K562 (cell line): ENCODE measurements around the gene MYCL. TPM values are rescaled to one million over a fixed set of nuclear protein-coding genes. Genes with fewer than 3 reads are reported as not detected.

Experiments used
- ATAC-seq: fragments of 200-7000 bp; cut with Tn5 transposase; 3 replicates; pipeline ENCODE4 v1.9.1; 2020; ENCODE audit warnings: moderate library complexity
- BruUV-seq: library from RNA; stranded (reverse); fragments of 400-500 nt; replicated peaks from 2 replicates; lab custom pipeline; 2021; lab: Mats Ljungman, UMichigan
- CTCF ChIA-PET: fragments of 300-600 bp; formaldehyde crosslinking; extraction: SDS; loops from one replicate; lab custom pipeline; 2021; ENCODE audit warnings: low intra/inter-chr PET ratio; lab: Yijun Ruan, JAX
- POLR2A ChIA-PET: fragments of 300-600, 350-650 bp; sonication (Branson Sonifier 250); formaldehyde crosslinking; extraction: SDS; loops from one replicate; lab custom pipeline; 2021; ENCODE audit warnings: antibody characterized with exemption, inconsistent platforms; lab: Yijun Ruan, JAX
- DNase-seq, 4 experiments: peaks; one replicate each; pipeline versions ENCODE4 v3.0.0 to v3.0.0-alpha.2; 2011 to 2018; ENCODE audit warnings: low spot score in 3 of 4, mixed read lengths in 3 of 4; ENCODE audit errors: extremely low read depth in 1 of 4
- FAIRE-seq: peaks from 2 replicates; lab custom pipeline; 2011; peaks lifted over from hg19 to GRCh38; lab: Jason Lieb, UNC
- H2AFZ ChIP-seq: 2 replicates; pipeline ENCODE4 v1.6.0; 2011; ENCODE audit warnings: low read depth, low read length, control low read depth, inconsistent platforms
- H3K27ac ChIP-seq: fragments of 200-600 bp; 3 replicates; pipeline ENCODE4 v1.8.0; 2011; ENCODE audit warnings: low read depth, mild to moderate bottlenecking, control low read depth, inconsistent platforms, low read length, moderate library complexity, mixed read lengths; ENCODE audit errors: extremely low read depth
- H3K27me3 ChIP-seq, 2 experiments: fragments of 300-600 bp in 1 of 2; 2 replicates in 1 of 2; 3 replicates in 1 of 2; pipeline versions ENCODE4 v1.6.0 to v1.8.0; 2011; ENCODE audit warnings: inconsistent platforms in 2 of 2, low read length in 2 of 2, mild to moderate bottlenecking in 1 of 2, mixed read lengths in 1 of 2, moderate library complexity in 1 of 2; ENCODE audit not compliant: control insufficient read depth in 2 of 2, insufficient read depth in 2 of 2
- H3K36me3 ChIP-seq: fragments of 300-600 bp; 3 replicates; pipeline ENCODE4 v1.8.0; 2011; ENCODE audit warnings: mild to moderate bottlenecking, low read length, inconsistent platforms; ENCODE audit not compliant: control insufficient read depth, insufficient read depth
- H3K4me1 ChIP-seq, 2 experiments: fragments of 200-600 bp in 1 of 2; replicated peaks in 1 of 2; 2 replicates in 1 of 2; 3 replicates in 1 of 2; pipeline versions ENCODE4 v1.5.1 to v1.8.0; 2011; ENCODE audit warnings: inconsistent platforms in 2 of 2, low read length in 2 of 2, mild to moderate bottlenecking in 1 of 2, mixed read lengths in 1 of 2, moderate library complexity in 1 of 2; ENCODE audit not compliant: control insufficient read depth in 2 of 2, insufficient read depth in 2 of 2
- H3K4me2 ChIP-seq: 2 replicates; pipeline ENCODE4 v1.6.1; 2011; ENCODE audit warnings: low read length, control low read depth, inconsistent platforms, mixed read lengths; ENCODE audit not compliant: insufficient read depth
- H3K4me3 ChIP-seq: fragments of 200-600 bp; sonication (generic), shearing (Covaris generic); 2 replicates; pipeline ENCODE4 v1.5.1; 2016; ENCODE audit warnings: control low read depth, inconsistent platforms
- H3K79me2 ChIP-seq: fragments of 200-600 bp; 3 replicates; pipeline ENCODE4 v1.8.0; 2011; ENCODE audit warnings: low read length, inconsistent platforms; ENCODE audit not compliant: control insufficient read depth, insufficient read depth
- H3K9ac ChIP-seq, 2 experiments: 2 replicates each; pipeline versions ENCODE4 v1.6.0 to v1.6.1; 2011; ENCODE audit warnings: low read depth in 2 of 2, low read length in 2 of 2, control low read depth in 1 of 2, inconsistent platforms in 1 of 2, mild to moderate bottlenecking in 1 of 2, mixed read lengths in 1 of 2; ENCODE audit not compliant: insufficient read depth in 1 of 2
- H3K9me1 ChIP-seq: one replicate; pipeline ENCODE4 v1.6.0; 2011; ENCODE audit warnings: inconsistent platforms, mild to moderate bottlenecking, low read length, moderate library complexity; ENCODE audit not compliant: control insufficient read depth, insufficient read depth
- H3K9me3 ChIP-seq: replicated peaks from 2 replicates; pipeline ENCODE4 v1.5.1; 2011; ENCODE audit warnings: low read depth, low read length, inconsistent platforms; ENCODE audit not compliant: control insufficient read depth, insufficient read depth
- H4K20me1 ChIP-seq: replicated peaks from 2 replicates; pipeline ENCODE4 v1.6.1; 2011; ENCODE audit warnings: low read length, inconsistent platforms, mixed read lengths; ENCODE audit not compliant: control insufficient read depth, insufficient read depth
- E2F5 ChIP-seq: sonication (generic); formaldehyde crosslinking; IDR thresholded peaks from 2 replicates; pipeline ENCODE4 v1.8.0; 2022; ENCODE audit warnings: mild to moderate bottlenecking, missing genetic modification reagents
- KHSRP ChIP-seq: fragments of 450-650 bp; IDR thresholded peaks from 2 replicates; pipeline ENCODE4 v1.6.1; 2017
- KLF6 ChIP-seq: fragments of 250-450 bp; sonication (Bioruptor Pico); IDR thresholded peaks from 2 replicates; pipeline ENCODE4 v1.4.0; 2020; ENCODE audit warnings: mild to moderate bottlenecking, moderate library complexity, borderline replicate concordance
- MTA3 ChIP-seq: fragments of 450-650 bp; formaldehyde crosslinking; IDR thresholded peaks from 2 replicates; pipeline ENCODE4 v1.6.1; 2017; ENCODE audit warnings: mild to moderate bottlenecking, borderline replicate concordance
- NFXL1 ChIP-seq: fragments of 450-650 bp; formaldehyde crosslinking; IDR thresholded peaks from 2 replicates; pipeline ENCODE4 v1.4.0; 2021; ENCODE audit warnings: mild to moderate bottlenecking
- PHF20 ChIP-seq: fragments of 450-650 bp; IDR thresholded peaks from 2 replicates; pipeline ENCODE4 v1.6.1; 2018; ENCODE audit not compliant: partially characterized antibody
- RAD21 ChIP-seq, 2 experiments: fragments of 250-450 bp in 1 of 2; fragments of 450-650 bp in 1 of 2; sonication (Bioruptor Pico) in 1 of 2; formaldehyde crosslinking in 1 of 2; IDR thresholded peaks in 1 of 2; conservative IDR thresholded peaks in 1 of 2; 2 replicates each; pipeline versions ENCODE4 v1.4.0 to v1.8.0; 2020 to 2022; ENCODE audit warnings: mild to moderate bottlenecking in 2 of 2, moderate library complexity in 1 of 2
- RUNX1 ChIP-seq: sonication (generic); IDR thresholded peaks from 2 replicates; pipeline ENCODE4 v1.6.1; 2016; ENCODE audit warnings: antibody characterized with exemption, low read depth
- SRSF7 ChIP-seq: fragments of 200-400 bp; formaldehyde crosslinking; optimal IDR thresholded peaks from 2 replicates; pipeline ENCODE3; 2017; ENCODE audit warnings: mild to moderate bottlenecking, low read depth, low read length
- WGBS: fragments of 100-300 bp; shearing (Covaris generic); methylation state at CpG from one replicate; pipeline ENCODE4 v1.1.6; 2016; ENCODE audit warnings: low coverage, mixed read lengths; ENCODE audit not compliant: insufficient coverage; ENCODE audit errors: missing lambda C conversion rate; 5-methylcytosine and 5-hydroxymethylcytosine counted together
- in situ Hi-C: fragments of 300-500 bp; cut with MboI; formaldehyde crosslinking; loops from 4 replicates; pipeline ENCODE4 v1.15.0; 2018; ENCODE audit warnings: inconsistent platforms, mixed read lengths
- intact Hi-C: fragments of 100-400 bp; cut with micrococcal nuclease; formaldehyde crosslinking; loops from 2 replicates; pipeline ENCODE4 v1.14.2; 2022
- polyA plus RNA-seq, 8 experiments: library from polyadenylated mRNA; depleted of rRNA in 4 of 8; stranded (reverse) in 5 of 8; unstranded in 3 of 8; fragments of >200 nt; fragmentation: Nextera tagmentation in 2 of 8; fragmentation: Illumina TruSeq in 1 of 8; extraction: Ambion mirVana in 2 of 8; extraction: Trizol in 1 of 8; gene quantifications; 2 replicates each; pipeline versions ENCODE4 v1.2.1 to v1.2.3, GENCODE V29; 2011 to 2014; ENCODE audit warnings: inconsistent platforms in 1 of 8, missing spikeins in 1 of 8
- total RNA-seq, 7 experiments: library from RNA; depleted of rRNA in 6 of 7; stranded (reverse); fragments of >200 nt in 6 of 7; fragmentation: Illumina TruSeq in 2 of 7; extraction: Trizol in 2 of 7; gene quantifications; 2 replicates each; pipeline versions ENCODE4 v1.2.1 to v1.2.3, GENCODE V29; 2011 to 2021; ENCODE audit warnings: low replicate concordance in 1 of 7
- TF ChIP-seq, protein P1 (sequence below): fragments of 250-450 bp; sonication (Bioruptor Pico); IDR thresholded peaks from 2 replicates; pipeline ENCODE4 v1.8.0; 2021; ENCODE audit warnings: moderate library complexity, mild to moderate bottlenecking, inconsistent platforms
- TF ChIP-seq, protein P2 (sequence below), 2 experiments: fragments of 450-650 bp; IDR thresholded peaks; 2 replicates each; pipeline ENCODE4 v1.6.1; 2018; ENCODE audit warnings: mild to moderate bottlenecking in 2 of 2, low read depth in 1 of 2; ENCODE audit not compliant: partially characterized antibody in 2 of 2
- TF ChIP-seq, protein P3 (sequence below): sonication (generic); formaldehyde crosslinking; IDR thresholded peaks from 2 replicates; pipeline ENCODE4 v1.8.0; 2022; ENCODE audit warnings: mild to moderate bottlenecking, missing genetic modification reagents
- TF ChIP-seq, protein P4 (sequence below): fragments of 250-450 bp; sonication (Bioruptor Pico); IDR thresholded peaks from 2 replicates; pipeline ENCODE4 v1.6.1; 2021; ENCODE audit warnings: mild to moderate bottlenecking

Gene MYCL
- total and polyA plus RNA-seq, 9 of the 15 experiments (the other 6 are each of a cell fraction or from before 2014, with no cell fraction given): 3.5 to 22.0 (median 12.8) TPM

GRCh38 chr1:39890880-39891279, 10.8 kb downstream of the MYCL start:
- ChIA-PET CTCF (no interaction called here), POLR2A (interaction anchor here (0.6 to 3.6 kb wide), 2 partner anchors 10 to 210 kb away, joined by 4 to 21 read pairs; partner anchors contain the start of gene MYCL)
- H3K9ac ChIP-seq: peak overlapping the region in 1 of 2 experiments; percentile 12; a peak in 1 of 4 replicates
- no peaks in the 10 kb centered on the region for H3K79me2 ChIP-seq
- H3K4me2 ChIP-seq: no peak overlapping the region; the same call in 1 of the 2 replicates
- DNase-seq (no peak), ATAC-seq (no peak), FAIRE-seq (peak; percentile 70)
- in situ Hi-C loops: no loop called here
- H4K20me1 ChIP-seq: no peaks in the 10 kb centered on the region
- H3K27ac ChIP-seq: no peak overlapping the region; the same call in 2 of the 3 replicates
- H3K36me3 ChIP-seq: no peaks in the 10 kb centered on the region
- H3K9me1 ChIP-seq: no peaks in the 10 kb centered on the region
- no peaks in the 10 kb centered on the region for H3K27me3 ChIP-seq
- peak overlapping the region; percentile 58 for H2AFZ ChIP-seq
- 90% methylated on average over 1 of the region's 1 CpG for WGBS
- H3K9me3 ChIP-seq: no peaks in the 10 kb centered on the region
- H3K4me1 ChIP-seq: peaks cover 15 to 51% of the 10 kb centered on the region in 2 experiments
- no peak overlapping the region for H3K4me3 ChIP-seq
- BruUV-seq: no TSS peak
- intact Hi-C loops: no loop called here
- TF ChIP-seq NFXL1 (CRISPR knock-in tag) (no peak), MTA3 (no peak), KHSRP (no peak), RUNX1 (no peak), E2F5 (no peak), PHF20 (no peak), SRSF7 (no peak), RAD21 (CRISPR knock-in tag; conservative IDR thresholded peaks at IDR 0.05 in 1 of 2, IDR thresholded peaks at IDR 0.05 in 1 of 2) (no peak), KLF6 (CRISPR knock-in tag) (no peak)
- TF ChIP-seq, protein P1, sequence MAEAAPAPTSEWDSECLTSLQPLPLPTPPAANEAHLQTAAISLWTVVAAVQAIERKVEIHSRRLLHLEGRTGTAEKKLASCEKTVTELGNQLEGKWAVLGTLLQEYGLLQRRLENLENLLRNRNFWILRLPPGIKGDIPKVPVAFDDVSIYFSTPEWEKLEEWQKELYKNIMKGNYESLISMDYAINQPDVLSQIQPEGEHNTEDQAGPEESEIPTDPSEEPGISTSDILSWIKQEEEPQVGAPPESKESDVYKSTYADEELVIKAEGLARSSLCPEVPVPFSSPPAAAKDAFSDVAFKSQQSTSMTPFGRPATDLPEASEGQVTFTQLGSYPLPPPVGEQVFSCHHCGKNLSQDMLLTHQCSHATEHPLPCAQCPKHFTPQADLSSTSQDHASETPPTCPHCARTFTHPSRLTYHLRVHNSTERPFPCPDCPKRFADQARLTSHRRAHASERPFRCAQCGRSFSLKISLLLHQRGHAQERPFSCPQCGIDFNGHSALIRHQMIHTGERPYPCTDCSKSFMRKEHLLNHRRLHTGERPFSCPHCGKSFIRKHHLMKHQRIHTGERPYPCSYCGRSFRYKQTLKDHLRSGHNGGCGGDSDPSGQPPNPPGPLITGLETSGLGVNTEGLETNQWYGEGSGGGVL (CRISPR knock-in tag): no peak
- TF ChIP-seq, protein P2, sequence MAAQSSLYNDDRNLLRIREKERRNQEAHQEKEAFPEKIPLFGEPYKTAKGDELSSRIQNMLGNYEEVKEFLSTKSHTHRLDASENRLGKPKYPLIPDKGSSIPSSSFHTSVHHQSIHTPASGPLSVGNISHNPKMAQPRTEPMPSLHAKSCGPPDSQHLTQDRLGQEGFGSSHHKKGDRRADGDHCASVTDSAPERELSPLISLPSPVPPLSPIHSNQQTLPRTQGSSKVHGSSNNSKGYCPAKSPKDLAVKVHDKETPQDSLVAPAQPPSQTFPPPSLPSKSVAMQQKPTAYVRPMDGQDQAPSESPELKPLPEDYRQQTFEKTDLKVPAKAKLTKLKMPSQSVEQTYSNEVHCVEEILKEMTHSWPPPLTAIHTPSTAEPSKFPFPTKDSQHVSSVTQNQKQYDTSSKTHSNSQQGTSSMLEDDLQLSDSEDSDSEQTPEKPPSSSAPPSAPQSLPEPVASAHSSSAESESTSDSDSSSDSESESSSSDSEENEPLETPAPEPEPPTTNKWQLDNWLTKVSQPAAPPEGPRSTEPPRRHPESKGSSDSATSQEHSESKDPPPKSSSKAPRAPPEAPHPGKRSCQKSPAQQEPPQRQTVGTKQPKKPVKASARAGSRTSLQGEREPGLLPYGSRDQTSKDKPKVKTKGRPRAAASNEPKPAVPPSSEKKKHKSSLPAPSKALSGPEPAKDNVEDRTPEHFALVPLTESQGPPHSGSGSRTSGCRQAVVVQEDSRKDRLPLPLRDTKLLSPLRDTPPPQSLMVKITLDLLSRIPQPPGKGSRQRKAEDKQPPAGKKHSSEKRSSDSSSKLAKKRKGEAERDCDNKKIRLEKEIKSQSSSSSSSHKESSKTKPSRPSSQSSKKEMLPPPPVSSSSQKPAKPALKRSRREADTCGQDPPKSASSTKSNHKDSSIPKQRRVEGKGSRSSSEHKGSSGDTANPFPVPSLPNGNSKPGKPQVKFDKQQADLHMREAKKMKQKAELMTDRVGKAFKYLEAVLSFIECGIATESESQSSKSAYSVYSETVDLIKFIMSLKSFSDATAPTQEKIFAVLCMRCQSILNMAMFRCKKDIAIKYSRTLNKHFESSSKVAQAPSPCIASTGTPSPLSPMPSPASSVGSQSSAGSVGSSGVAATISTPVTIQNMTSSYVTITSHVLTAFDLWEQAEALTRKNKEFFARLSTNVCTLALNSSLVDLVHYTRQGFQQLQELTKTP (IDR thresholded peaks at IDR 0.05; ENCODE audit: low read depth in 1 of 2, partially characterized antibody in 2 of 2): no peak
- TF ChIP-seq, protein P3, sequence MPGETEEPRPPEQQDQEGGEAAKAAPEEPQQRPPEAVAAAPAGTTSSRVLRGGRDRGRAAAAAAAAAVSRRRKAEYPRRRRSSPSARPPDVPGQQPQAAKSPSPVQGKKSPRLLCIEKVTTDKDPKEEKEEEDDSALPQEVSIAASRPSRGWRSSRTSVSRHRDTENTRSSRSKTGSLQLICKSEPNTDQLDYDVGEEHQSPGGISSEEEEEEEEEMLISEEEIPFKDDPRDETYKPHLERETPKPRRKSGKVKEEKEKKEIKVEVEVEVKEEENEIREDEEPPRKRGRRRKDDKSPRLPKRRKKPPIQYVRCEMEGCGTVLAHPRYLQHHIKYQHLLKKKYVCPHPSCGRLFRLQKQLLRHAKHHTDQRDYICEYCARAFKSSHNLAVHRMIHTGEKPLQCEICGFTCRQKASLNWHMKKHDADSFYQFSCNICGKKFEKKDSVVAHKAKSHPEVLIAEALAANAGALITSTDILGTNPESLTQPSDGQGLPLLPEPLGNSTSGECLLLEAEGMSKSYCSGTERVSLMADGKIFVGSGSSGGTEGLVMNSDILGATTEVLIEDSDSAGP (CRISPR knock-in tag): no peak
- TF ChIP-seq, protein P4, sequence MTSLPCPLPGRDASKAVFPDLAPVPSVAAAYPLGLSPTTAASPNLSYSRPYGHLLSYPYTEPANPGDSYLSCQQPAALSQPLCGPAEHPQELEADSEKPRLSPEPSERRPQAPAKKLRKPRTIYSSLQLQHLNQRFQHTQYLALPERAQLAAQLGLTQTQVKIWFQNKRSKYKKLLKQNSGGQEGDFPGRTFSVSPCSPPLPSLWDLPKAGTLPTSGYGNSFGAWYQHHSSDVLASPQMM: no peak
